B cell (primary cell): Measurements from ENCODE around the gene MS4A7. TPM values are rescaled to one million over a fixed set of nuclear protein-coding genes. Genes with fewer than 3 reads are reported as not detected.

Experiments used
- ATAC-seq: fragments of 200-7000 bp; cut with Tn5 transposase; one replicate; pipeline ENCODE4 v1.10.0; 2021; ENCODE audit warnings: low read depth, mild to moderate bottlenecking, moderate number of reproducible peaks, moderate library complexity
- CTCF ChIA-PET: fragments of 350-600 bp; sonication (Branson Sonifier 250); formaldehyde crosslinking; loops from one replicate; lab custom pipeline; 2021; ENCODE audit warnings: antibody characterized with exemption, inconsistent platforms; lab: Charles Lee
- POLR2A ChIA-PET: fragments of 350-600 bp; sonication (Branson Sonifier 250); formaldehyde crosslinking; loops from one replicate; lab custom pipeline; 2021; ENCODE audit warnings: antibody characterized with exemption; lab: Charles Lee
- DNase-seq: peaks from one replicate; pipeline ENCODE4 v3.0.0; 2013
- H2AFZ ChIP-seq: 2 replicates; pipeline ENCODE4 v1.6.1; 2012; ENCODE audit warnings: mild to moderate bottlenecking, low read depth, low read length; ENCODE audit not compliant: insufficient read depth, poor library complexity, severe bottlenecking
- H3K27ac ChIP-seq, 2 donors: 1 replicate in 1 of 2; 2 replicates in 1 of 2; pipeline ENCODE4 v1.5.1; 2012 to 2013; ENCODE audit warnings: low read length in 2 of 2, mild to moderate bottlenecking in 2 of 2, moderate library complexity in 1 of 2
- H3K27me3 ChIP-seq, 4 experiments: fragments of 200-600 bp in 1 of 4; sonication (generic) in 1 of 4; replicated peaks in 1 of 4; 1 replicate in 2 of 4; 2 replicates in 2 of 4; pipeline versions ENCODE4 v1.6.1 to v1.7.0; 2013 to 2016; ENCODE audit warnings: low read length in 3 of 4, mild to moderate bottlenecking in 2 of 4, mixed read lengths in 1 of 4, moderate library complexity in 1 of 4; ENCODE audit not compliant: insufficient read depth in 4 of 4, control insufficient read depth in 3 of 4; ENCODE audit errors: control extremely low read depth in 1 of 4
- H3K36me3 ChIP-seq, 2 experiments: replicated peaks in 1 of 2; 1 replicate in 1 of 2; 2 replicates in 1 of 2; pipeline versions ENCODE4 v1.6.1 to v1.7.1; 2013; ENCODE audit warnings: low read length in 1 of 2; ENCODE audit not compliant: insufficient read depth in 2 of 2, control insufficient read depth in 1 of 2; ENCODE audit errors: control extremely low read depth in 1 of 2, extremely low read depth in 1 of 2
- H3K4me1 ChIP-seq, 2 donors: fragments of 200-600 bp in 1 of 2; sonication (generic) in 1 of 2; 1 replicate in 1 of 2; 2 replicates in 1 of 2; pipeline versions ENCODE4 v1.5.1 to v1.6.1; 2013 to 2017; ENCODE audit warnings: low read length in 2 of 2; ENCODE audit not compliant: control insufficient read depth in 2 of 2, insufficient read depth in 2 of 2
- H3K4me2 ChIP-seq: replicated peaks from 2 replicates; pipeline ENCODE3; 2012; ENCODE audit warnings: mild to moderate bottlenecking, low read depth, low read length; ENCODE audit not compliant: poor library complexity, severe bottlenecking
- H3K4me3 ChIP-seq, 5 experiments: fragments of 200-600 bp in 1 of 5; sonication (generic) in 1 of 5; 1 replicate in 3 of 5; 2 replicates in 2 of 5; pipeline versions ENCODE4 v1.5.1 to v1.7.0; 2011 to 2016; ENCODE audit warnings: low read length in 4 of 5, mild to moderate bottlenecking in 4 of 5, low read depth in 2 of 5, control low read depth in 1 of 5, moderate library complexity in 1 of 5; ENCODE audit not compliant: insufficient read depth in 1 of 5; ENCODE audit errors: control extremely low read depth in 1 of 5, extremely low read depth in 1 of 5
- H3K79me2 ChIP-seq: fragments of 200-600 bp; sonication (generic); one replicate; pipeline ENCODE4 v1.6.0; 2016; ENCODE audit warnings: low read length; ENCODE audit not compliant: control insufficient read depth, insufficient read depth
- H3K9ac ChIP-seq: fragments of 200-600 bp; sonication (generic); 2 replicates; pipeline ENCODE4 v1.6.1; 2017; ENCODE audit warnings: mild to moderate bottlenecking, low read length, moderate library complexity
- H3K9me3 ChIP-seq, 3 donors: one replicate each; pipeline versions ENCODE4 v1.6.1 to v1.7.1; 2013; ENCODE audit warnings: low read length in 2 of 3; ENCODE audit not compliant: control insufficient read depth in 2 of 3, insufficient read depth in 1 of 3; ENCODE audit errors: control extremely low read depth in 1 of 3
- H4K20me1 ChIP-seq: 2 replicates; pipeline ENCODE4 v1.6.0; 2012; ENCODE audit warnings: mild to moderate bottlenecking, low read length; ENCODE audit not compliant: insufficient read depth, control insufficient read depth, poor library complexity, severe bottlenecking
- H3K27ac Mint-ChIP-seq: one replicate; pipeline ENCODE4 v1.8.0; 2021; ENCODE audit warnings: mixed read lengths
- H3K27me3 Mint-ChIP-seq: one replicate; pipeline ENCODE4 v1.8.0; 2021; ENCODE audit warnings: mixed read lengths
- H3K4me1 Mint-ChIP-seq: one replicate; pipeline ENCODE4 v1.8.0; 2021; ENCODE audit warnings: mixed read lengths
- H3K4me3 Mint-ChIP-seq: one replicate; pipeline ENCODE4 v1.8.0; 2021; ENCODE audit warnings: mixed read lengths
- H3K9me3 Mint-ChIP-seq: one replicate; pipeline ENCODE4 v1.8.0; 2022; ENCODE audit warnings: mixed read lengths; ENCODE audit not compliant: insufficient read depth
- CTCF ChIP-seq: fragments of 200-600 bp; IDR thresholded peaks from one replicate; pipeline ENCODE4 v1.8.0; 2022; ENCODE audit warnings: antibody characterized with exemption, mild to moderate bottlenecking
- EZH2 ChIP-seq: IDR thresholded peaks from 2 replicates; pipeline ENCODE4 v1.6.1; 2012; ENCODE audit warnings: borderline replicate concordance, low read depth, mild to moderate bottlenecking, moderate library complexity, low read length; ENCODE audit not compliant: insufficient read depth, poor library complexity, severe bottlenecking
- WGBS: methylation state at CpG from one replicate; pipeline ENCODE4 v1.1.5; 2013; ENCODE audit warnings: missing lambda C conversion rate; ENCODE audit not compliant: insufficient coverage; 5-methylcytosine and 5-hydroxymethylcytosine counted together
- intact Hi-C: fragments of 100-400 bp; cut with micrococcal nuclease; formaldehyde crosslinking; loops from one replicate; pipeline ENCODE4 v1.10.0; 2022
- polyA plus RNA-seq: library from polyadenylated mRNA; depleted of rRNA; stranded (reverse); fragments of >200 nt; gene quantifications from 2 replicates; pipeline ENCODE4 v1.2.3, GENCODE V29; 2012
- total RNA-seq, 2 donors: library from RNA; stranded (reverse); fragments of 120-200 nt in 1 of 2; gene quantifications; 1 replicate in 1 of 2; 2 replicates in 1 of 2; pipeline versions ENCODE4 v1.2.3 to v1.2.4, GENCODE V29; 2013 to 2022

Gene MS4A7
- total and polyA plus RNA-seq, 2 donors (not counting 1 experiment from before 2014, with no cell fraction given): 16.8 to 27.2 TPM

- Histone ChIP-seq H3K4me3 (no peak overlapping the region), H3K4me1 (peaks cover 22 to 26% of the 10 kb centered on the region in 2 donors), H3K9me3 (no peaks in the 10 kb centered on the region), H3K36me3 (no peaks in the 10 kb centered on the region), H2AFZ (no peak overlapping the region), H3K9ac (no peak overlapping the region), H3K27ac (no peak overlapping the region), H3K79me2 (no peaks in the 10 kb centered on the region), H4K20me1 (no peaks in the 10 kb centered on the region), H3K27me3 (no peaks in the 10 kb centered on the region), H3K4me2 (no peak overlapping the region)
- POLR2A ChIA-PET: no interaction called here
- H3K27me3 Mint-ChIP-seq: no peaks in the 10 kb centered on the region
- peaks cover 24% of the 10 kb centered on the region for H3K4me1 Mint-ChIP-seq
- intact Hi-C loops: loop anchor here (1.0 kb wide), 1 partner anchor 80 kb away; no protein-coding TSS in a partner anchor
- H3K9me3 Mint-ChIP-seq: no peaks in the 10 kb centered on the region
- H3K4me3 Mint-ChIP-seq: no peak overlapping the region
- CTCF ChIA-PET: interaction anchor here (0.7 to 11.2 kb wide), 33 partner anchors 10 to 430 kb away, joined by 3 to 153 read pairs (median 5); partner anchors contain the start of genes MS4A1 and MS4A15
- peak overlapping the region; percentile 55 for H3K27ac Mint-ChIP-seq
- DNase-seq: peak; percentile 57
- ATAC-seq: no peak
- no peak for TF ChIP-seq EZH2
- TF ChIP-seq CTCF: peak; percentile 72
Observed at GRCh38 chr11:60345489-60345888, 32.8 kb upstream of the MS4A7 start.

- intact Hi-C loops: no loop called here
- 0% methylated on average over 1 of the region's 2 CpGs for WGBS
Observed at GRCh38 chr11:60347084-60347797, 31.1 kb upstream of the MS4A7 start.

More at GRCh38 chr11:60347084-60347797, 31.1 kb upstream of the MS4A7 start:
- H3K4me2 ChIP-seq: peak overlapping the region; percentile 33
- no peak overlapping the region for H2AFZ ChIP-seq
- no peaks in the 10 kb centered on the region for H3K9me3 ChIP-seq
- no peaks in the 10 kb centered on the region for H4K20me1 ChIP-seq
- TF ChIP-seq CTCF: no peak
- TF ChIP-seq EZH2: no peak
- Mint-ChIP-seq H3K27me3 (no peaks in the 10 kb centered on the region), H3K4me3 (no peak overlapping the region), H3K4me1 (peaks cover 24% of the 10 kb centered on the region), H3K9me3 (no peaks in the 10 kb centered on the region), H3K27ac (peak overlapping the region; percentile 8)
- DNase-seq (no peak), ATAC-seq (peak; percentile 47)
- ChIA-PET POLR2A (no interaction called here), CTCF (interaction anchor here (0.5 to 11.2 kb wide), 26 partner anchors 12 to 430 kb away, joined by 3 to 153 read pairs (median 6); partner anchors contain the start of genes MS4A1 and MS4A15)
- H3K9ac ChIP-seq: no peak overlapping the region
- no peak overlapping the region for H3K4me3 ChIP-seq
- H3K27ac ChIP-seq: no peak overlapping the region
- H3K79me2 ChIP-seq: no peaks in the 10 kb centered on the region
- no peaks in the 10 kb centered on the region for H3K36me3 ChIP-seq
- H3K4me1 ChIP-seq: peaks cover 22 to 26% of the 10 kb centered on the region in 2 donors
- H3K27me3 ChIP-seq: no peaks in the 10 kb centered on the region
